GM19035 (cell line): ENCODE measurements around the gene MAP3K20.
"Not testable (repeated sequence)": the region's sequence is repeated elsewhere in the genome, so short reads cannot be mapped to it uniquely, and the experiment has no call there.

Experiments used
- ATAC-seq: cut with Tn5 transposase; IDR thresholded peaks from one replicate; pipeline ENCODE4 v1.9.1; 2021; ENCODE audit not compliant: unreplicated experiment

Gene MAP3K20

DNA sequence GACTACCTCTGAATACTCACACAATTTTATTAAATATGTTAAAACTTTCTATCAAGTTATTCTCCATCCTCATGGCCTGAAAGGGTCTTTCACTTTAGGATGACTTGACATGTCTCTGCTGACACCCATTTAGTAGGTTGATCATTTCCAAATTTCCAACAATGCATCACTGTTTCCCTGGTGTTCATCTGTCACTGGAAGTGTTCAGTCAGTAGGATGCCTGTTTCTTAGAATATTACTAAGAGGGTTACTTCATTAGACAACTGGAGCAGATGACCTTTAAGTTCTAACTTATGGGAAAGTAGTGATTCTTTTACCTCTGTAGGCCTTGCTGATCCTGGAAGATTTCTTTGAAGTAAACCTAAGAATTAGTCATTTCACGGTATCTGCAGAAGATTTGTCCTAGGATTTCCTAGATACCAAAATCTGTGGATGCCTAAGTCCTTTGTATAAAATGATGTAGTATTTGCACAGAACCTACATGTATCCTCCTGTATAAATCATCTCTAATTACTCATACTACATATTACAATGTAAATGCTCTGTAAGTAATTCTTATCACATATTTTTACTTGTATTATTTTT, 77.7 kb downstream of the MAP3K20 start:
- no peak for ATAC-seq

DNA sequence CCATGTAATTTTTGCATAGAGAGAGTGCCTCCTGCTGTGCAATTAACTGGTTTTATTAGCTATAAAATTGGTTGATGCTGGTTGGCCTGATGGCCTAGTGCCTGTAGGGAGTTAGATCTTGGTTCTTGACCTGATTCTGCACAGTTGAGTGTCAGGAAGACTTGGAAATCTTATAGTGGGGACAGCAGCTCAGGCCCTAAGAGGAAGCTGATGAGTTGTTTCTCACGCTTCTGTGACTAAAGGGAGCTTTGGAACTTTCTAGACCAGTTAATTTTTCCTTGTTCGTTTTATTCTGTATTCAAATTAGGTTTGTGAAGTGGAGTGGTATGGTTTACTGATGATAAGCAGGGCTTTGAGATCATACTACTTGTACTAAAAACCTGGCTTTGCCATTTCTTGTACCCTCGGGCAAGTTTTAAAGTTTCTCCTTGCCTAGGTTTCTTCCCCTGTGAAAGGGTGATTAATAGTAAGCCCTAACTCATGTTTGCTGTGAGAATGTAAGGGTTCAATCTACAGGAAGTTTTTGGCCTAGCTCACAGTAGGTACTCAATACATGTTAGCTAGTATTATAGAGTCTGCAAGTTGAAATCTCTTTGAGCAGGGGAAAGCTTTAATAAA, 82.1 kb downstream of the MAP3K20 start:
- no peak for ATAC-seq

GRCh38 chr2:173159791-173160463, 84.3 kb downstream of the MAP3K20 start:
- ATAC-seq: no peak

DNA sequence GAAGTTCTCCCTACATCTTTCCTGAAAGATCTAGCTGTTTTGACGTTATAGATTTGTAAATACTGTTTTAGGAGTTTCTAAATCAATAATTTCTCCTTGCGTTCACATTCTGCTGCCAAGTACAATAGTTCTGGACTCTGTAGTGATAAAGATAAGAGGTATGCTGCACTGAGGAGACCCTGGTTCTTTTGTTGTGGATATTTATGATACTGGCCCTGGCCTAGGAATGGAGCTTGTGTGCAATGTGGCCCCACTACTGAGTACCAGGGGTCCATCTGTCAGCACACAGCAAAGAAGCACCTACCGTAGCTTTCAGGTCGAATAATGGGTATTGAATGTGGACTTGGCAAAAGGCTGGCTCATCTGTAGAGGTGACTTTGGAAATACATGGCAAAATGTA, 85.0 kb downstream of the MAP3K20 start:
- ATAC-seq: no peak

DNA sequence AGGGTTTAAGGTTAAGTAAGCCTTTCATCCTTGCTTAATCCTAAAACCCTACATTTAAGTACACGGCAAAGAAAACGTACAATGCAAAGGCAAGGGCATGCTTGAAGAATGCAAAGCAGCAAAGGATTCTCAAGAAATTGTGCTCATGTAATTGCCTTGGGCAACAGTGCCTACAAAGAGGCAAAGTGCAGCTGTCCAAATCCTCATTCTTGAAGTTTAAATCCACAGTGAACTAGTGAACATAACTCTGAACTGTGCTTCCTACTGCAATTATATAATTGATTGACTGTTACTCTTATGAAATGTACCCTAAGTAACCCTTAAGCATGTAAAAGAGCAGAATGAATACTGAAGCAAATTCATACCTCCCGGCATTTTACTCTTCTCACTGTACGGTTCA, 85.4 kb downstream of the MAP3K20 start:
- ATAC-seq: no peak

GRCh38 chr2:173161507-173161906, 85.9 kb downstream of the MAP3K20 start:
- ATAC-seq: no peak

DNA sequence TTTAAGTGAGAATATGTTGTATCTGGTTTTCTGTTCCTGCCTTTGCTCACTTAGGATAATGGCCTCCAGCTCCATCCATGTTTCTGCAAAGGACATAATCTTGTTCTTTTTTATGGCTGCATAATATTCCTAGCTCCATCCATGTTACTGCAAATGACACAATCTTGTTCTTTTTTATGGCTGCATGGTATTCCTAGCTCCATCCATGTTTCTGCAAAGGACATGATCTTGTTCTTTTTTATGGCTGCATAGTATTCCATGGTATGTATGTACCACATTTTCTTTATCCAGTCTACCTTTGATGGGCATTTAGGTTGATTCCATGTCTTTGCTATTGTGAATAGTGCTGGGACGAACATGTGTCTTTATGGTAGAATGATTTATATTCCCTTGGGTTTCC, 87.7 kb downstream of the MAP3K20 start:
- not testable (repeated sequence) for ATAC-seq

DNA sequence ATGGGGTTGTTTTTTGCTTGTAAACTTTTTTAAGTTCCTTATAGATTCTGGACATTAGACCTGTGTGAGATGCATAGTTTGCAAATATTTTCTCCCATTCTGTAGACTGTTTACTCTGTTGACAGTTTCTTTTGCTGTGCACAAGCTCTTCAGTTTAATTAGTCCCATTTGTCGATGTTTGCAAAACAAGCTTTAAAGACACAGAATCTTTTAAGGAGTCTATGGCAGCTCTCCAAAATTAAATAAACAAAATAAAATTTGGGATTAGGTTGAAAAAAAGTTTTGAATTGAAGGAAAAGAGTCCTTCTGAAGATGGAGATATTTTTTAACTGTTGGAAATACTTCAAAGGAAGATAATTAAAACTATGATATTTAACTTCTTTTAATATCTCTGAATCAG, 88.8 kb downstream of the MAP3K20 start:
- ATAC-seq: no peak

GRCh38 chr2:173165443-173166238, 90.0 kb downstream of the MAP3K20 start:
- no peak for ATAC-seq

DNA sequence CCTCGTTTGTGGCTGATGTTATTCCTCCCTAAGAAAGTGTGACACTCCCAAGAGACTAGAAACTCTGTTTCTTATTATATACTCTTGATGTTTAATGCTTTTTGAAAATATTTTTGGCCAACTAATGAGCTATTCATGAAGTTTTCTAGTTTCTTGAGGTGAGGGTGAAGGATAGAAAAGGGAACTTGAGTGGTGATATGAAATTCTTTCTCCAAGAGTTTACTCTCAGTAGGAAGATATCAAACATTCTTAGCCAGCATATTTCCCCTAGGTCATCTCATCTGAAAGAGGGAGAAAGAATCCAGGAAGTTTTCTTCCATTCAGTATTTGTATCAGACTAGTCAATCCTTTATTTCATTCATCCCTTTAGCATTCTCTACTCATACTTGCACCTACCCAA, 95.7 kb downstream of the MAP3K20 start:
- ATAC-seq: no peak

DNA sequence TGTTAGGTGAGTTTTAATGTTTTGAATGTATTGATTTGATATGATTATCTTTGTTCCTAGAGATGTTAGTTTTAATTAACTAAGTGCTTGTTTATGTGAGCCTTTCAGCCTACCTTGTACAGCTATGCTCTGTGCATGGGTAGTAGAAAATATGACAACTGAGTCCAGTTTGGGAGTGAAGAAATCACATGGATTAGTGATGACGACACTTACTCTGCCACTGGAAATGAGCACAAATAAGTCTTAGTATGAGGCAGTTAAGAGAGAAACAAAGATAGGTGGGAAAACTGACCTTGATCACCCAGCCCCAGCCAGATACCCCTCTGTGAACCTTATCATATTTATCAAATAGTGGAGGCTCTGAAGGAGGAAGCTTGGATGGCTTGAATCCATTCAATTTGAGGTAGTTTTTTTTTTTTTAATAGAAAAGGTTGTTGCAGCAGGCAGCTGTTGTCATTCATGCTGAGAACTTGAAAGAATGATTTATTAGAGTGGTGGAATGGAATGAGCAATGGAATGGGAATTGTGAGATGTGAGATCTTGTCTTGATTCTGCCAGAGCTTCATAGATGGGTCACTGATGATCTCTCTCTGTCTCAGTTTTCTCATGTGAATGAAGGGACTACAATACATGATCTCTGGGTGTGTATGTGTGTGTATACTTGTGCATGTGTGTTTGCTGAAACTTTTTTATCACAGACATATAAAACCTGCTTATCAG, 96.4 kb downstream of the MAP3K20 start:
- ATAC-seq: no peak

GRCh38 chr2:173174339-173174738, 98.7 kb downstream of the MAP3K20 start:
- ATAC-seq: not testable (repeated sequence)

- ATAC-seq: no peak
Observed at GRCh38 chr2:173175222-173175621, 99.6 kb downstream of the MAP3K20 start.

DNA sequence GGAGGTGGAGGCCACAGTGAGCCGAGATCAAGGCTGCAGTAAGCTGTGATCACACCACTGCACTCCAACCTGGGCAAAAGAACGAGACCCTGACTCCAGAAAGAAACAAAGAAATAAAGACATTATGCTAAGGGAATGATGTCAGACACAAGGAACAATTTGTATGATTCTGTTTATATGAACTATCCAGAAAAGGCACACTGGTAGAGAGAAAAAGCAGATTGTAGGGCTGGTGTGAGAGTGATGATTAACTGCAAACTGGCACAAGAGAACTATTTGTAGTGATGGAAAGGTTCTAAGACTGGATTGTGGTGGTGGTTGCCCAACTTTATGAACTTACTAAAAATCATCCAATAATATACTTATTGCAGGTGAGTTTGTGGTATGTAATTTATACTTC, 106.3 kb downstream of the MAP3K20 start:
- ATAC-seq: no peak

- no peak for ATAC-seq
Observed at GRCh38 chr2:173184031-173185004, 108.7 kb downstream of the MAP3K20 start.

DNA sequence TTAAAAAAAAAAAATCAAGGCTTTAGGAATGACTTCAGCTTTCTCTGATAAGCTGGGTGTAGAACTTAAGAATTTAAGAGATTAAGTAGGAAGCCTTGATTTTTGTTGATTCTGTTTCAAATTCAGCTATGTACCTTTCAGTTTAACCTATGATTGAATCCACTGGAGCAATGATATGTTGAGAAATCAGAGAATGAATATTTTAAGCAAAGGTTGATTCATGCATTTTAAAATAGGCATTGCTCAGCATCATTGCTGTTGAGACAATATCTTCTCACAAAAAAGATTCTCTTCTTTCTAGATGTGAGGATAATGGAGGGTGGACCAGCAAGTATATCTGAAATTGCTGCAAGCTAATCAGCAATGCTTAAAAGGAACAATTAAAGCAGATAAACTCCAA, 109.8 kb downstream of the MAP3K20 start:
- no peak for ATAC-seq

GRCh38 chr2:173187941-173188788, 112.5 kb downstream of the MAP3K20 start:
- no peak for ATAC-seq

DNA sequence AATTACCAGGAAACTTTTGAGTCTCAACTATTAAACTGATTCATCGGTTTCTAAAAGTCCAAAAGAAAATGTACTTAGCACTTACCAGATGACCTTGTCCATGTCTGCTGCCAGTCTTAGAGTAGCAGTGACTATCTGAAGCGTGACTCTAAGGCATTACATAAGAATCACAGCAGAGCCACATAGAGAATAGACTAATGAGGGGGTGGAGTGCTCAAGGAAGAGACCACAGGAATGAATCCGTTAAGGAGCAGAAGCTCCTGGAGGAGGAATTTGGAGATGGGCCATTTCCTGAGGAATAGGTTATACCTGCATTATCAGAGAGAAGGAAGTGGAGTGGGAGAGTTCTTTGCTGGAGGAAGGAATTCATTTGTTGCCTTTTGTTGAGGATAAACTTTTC, 116.0 kb downstream of the MAP3K20 start:
- no peak for ATAC-seq

- no peak for ATAC-seq
Observed at GRCh38 chr2:173192071-173192470, 116.4 kb downstream of the MAP3K20 start.
